H1 (cell line): ENCODE data around the gene OPA3. TPM values are rescaled to one million over a fixed set of nuclear protein-coding genes. Genes with fewer than 3 reads are reported as not detected.

Experiments
- CTCF ChIA-PET: fragments of 300-600 bp; sonication (Branson Sonifier 250); formaldehyde crosslinking; loops from one replicate; lab custom pipeline; 2021; ENCODE audit not compliant: partially characterized antibody; lab: Charles Lee
- POLR2A ChIA-PET: fragments of 300-600 bp; sonication (Branson Sonifier 250); formaldehyde crosslinking; loops from one replicate; lab custom pipeline; 2021; ENCODE audit warnings: inconsistent platforms; ENCODE audit not compliant: partially characterized antibody; lab: Charles Lee
- DNase-seq, 2 experiments: peaks; one replicate each; pipeline versions ENCODE4 v3.0.0 to v3.0.0-alpha.2; 2010 to 2022; ENCODE audit warnings: low spot score in 2 of 2, low read depth in 1 of 2, mixed read lengths in 1 of 2
- FAIRE-seq: peaks from 2 replicates; lab custom pipeline; 2011; peaks lifted over from hg19 to GRCh38; lab: Jason Lieb, UNC
- H2AFZ ChIP-seq: 2 replicates; pipeline ENCODE4 v1.8.1; 2012; ENCODE audit warnings: low read length, inconsistent platforms
- H2AK5ac ChIP-seq: 2 replicates; pipeline ENCODE4 v1.6.1; 2013; ENCODE audit warnings: low read depth, low read length
- H2BK120ac ChIP-seq: replicated peaks from 2 replicates; pipeline ENCODE3; 2013; ENCODE audit warnings: low read depth, low read length, inconsistent platforms
- H2BK12ac ChIP-seq: 2 replicates; pipeline ENCODE4 v1.6.1; 2013; ENCODE audit warnings: low read depth, low read length
- H2BK15ac ChIP-seq: 2 replicates; pipeline ENCODE4 v1.6.1; 2013; ENCODE audit warnings: low read length
- H2BK20ac ChIP-seq: 2 replicates; pipeline ENCODE4 v1.6.1; 2013; ENCODE audit warnings: low read length
- H2BK5ac ChIP-seq: 2 replicates; pipeline ENCODE4 v1.6.1; 2013; ENCODE audit warnings: low read depth, low read length
- H3K14ac ChIP-seq: 2 replicates; pipeline ENCODE4 v1.6.1; 2013; ENCODE audit warnings: inconsistent platforms; ENCODE audit not compliant: insufficient read length
- H3K18ac ChIP-seq: 2 replicates; pipeline ENCODE4 v1.6.1; 2013; ENCODE audit warnings: low read length; ENCODE audit errors: extremely low read depth
- H3K23ac ChIP-seq: 2 replicates; pipeline ENCODE4 v1.6.1; 2013; ENCODE audit warnings: inconsistent platforms; ENCODE audit not compliant: insufficient read length
- H3K23me2 ChIP-seq: 2 replicates; pipeline ENCODE4 v1.6.1; 2013; ENCODE audit warnings: low read depth, low read length
- H3K27ac ChIP-seq: 2 replicates; pipeline ENCODE4 v1.6.1; 2011; ENCODE audit warnings: low read depth, low read length, inconsistent platforms
- H3K27me3 ChIP-seq, 4 experiments: replicated peaks in 1 of 4; 1 replicate in 1 of 4; 2 replicates in 3 of 4; pipeline versions ENCODE4 v1.6.1 to v1.8.1; 2011 to 2013; ENCODE audit warnings: low read length in 3 of 4, mild to moderate bottlenecking in 3 of 4, inconsistent platforms in 2 of 4, mixed read lengths in 2 of 4, moderate library complexity in 1 of 4; ENCODE audit not compliant: control insufficient read depth in 3 of 4, insufficient read depth in 3 of 4; ENCODE audit errors: extremely low read depth in 1 of 4
- H3K36me3 ChIP-seq, 4 experiments: 2 replicates each; pipeline versions ENCODE4 v1.6.1 to v1.8.1; 2011 to 2013; ENCODE audit warnings: mild to moderate bottlenecking in 4 of 4, low read length in 3 of 4, moderate library complexity in 2 of 4, control low read depth in 1 of 4, inconsistent platforms in 1 of 4; ENCODE audit not compliant: insufficient read depth in 4 of 4, control insufficient read depth in 2 of 4
- H3K4ac ChIP-seq: replicated peaks from 2 replicates; pipeline ENCODE3; 2013; ENCODE audit warnings: low read length, low read depth, mixed read lengths, inconsistent platforms; ENCODE audit not compliant: insufficient read length
- H3K4me1 ChIP-seq, 4 experiments: replicated peaks in 1 of 4; 1 replicate in 1 of 4; 2 replicates in 3 of 4; pipeline versions ENCODE4 v1.6.1 to v1.8.1; 2011 to 2013; ENCODE audit warnings: low read length in 3 of 4, inconsistent platforms in 2 of 4, mixed read lengths in 1 of 4; ENCODE audit not compliant: insufficient read depth in 4 of 4, control insufficient read depth in 3 of 4
- H3K4me2 ChIP-seq, 2 experiments: 2 replicates each; pipeline versions ENCODE4 v1.6.1 to v1.8.1; 2011 to 2013; ENCODE audit warnings: low read depth in 2 of 2, low read length in 2 of 2, control low read depth in 1 of 2, inconsistent platforms in 1 of 2, mild to moderate bottlenecking in 1 of 2; ENCODE audit not compliant: insufficient read depth in 1 of 2
- H3K4me3 ChIP-seq, 4 experiments: fragments of 200-600, 300-600 bp in 1 of 4; sonication (generic), shearing (Covaris generic), sonication (Bioruptor Twin) in 1 of 4; 2 replicates each; pipeline versions ENCODE4 v1.5.1 to v1.8.1; 2011 to 2016; ENCODE audit warnings: low read length in 4 of 4, low read depth in 3 of 4, control low read depth in 2 of 4, inconsistent platforms in 2 of 4, mild to moderate bottlenecking in 2 of 4, mixed read lengths in 1 of 4, moderate library complexity in 1 of 4; ENCODE audit not compliant: insufficient read depth in 2 of 4; ENCODE audit errors: extremely low read depth in 1 of 4
- H3K56ac ChIP-seq: replicated peaks from 2 replicates; pipeline ENCODE3; 2013; ENCODE audit warnings: low read depth, mild to moderate bottlenecking, mixed read lengths, low read length, inconsistent platforms; ENCODE audit not compliant: insufficient read length
- H3K79me1 ChIP-seq: 2 replicates; pipeline ENCODE4 v1.6.1; 2013; ENCODE audit warnings: low read depth, low read length, control low read depth
- H3K79me2 ChIP-seq, 2 experiments: 2 replicates each; pipeline versions ENCODE4 v1.6.1 to v1.8.1; 2012 to 2013; ENCODE audit warnings: low read length in 2 of 2, mild to moderate bottlenecking in 2 of 2, inconsistent platforms in 1 of 2; ENCODE audit not compliant: insufficient read depth in 2 of 2, control insufficient read depth in 1 of 2
- H3K9ac ChIP-seq, 4 experiments: replicated peaks in 1 of 4; 1 replicate in 1 of 4; 2 replicates in 3 of 4; pipeline versions ENCODE4 v1.6.1 to v1.8.1; 2011 to 2013; ENCODE audit warnings: low read depth in 3 of 4, low read length in 3 of 4, control low read depth in 2 of 4, mild to moderate bottlenecking in 2 of 4, moderate library complexity in 2 of 4, inconsistent platforms in 1 of 4; ENCODE audit errors: extremely low read depth in 1 of 4
- H3K9me3 ChIP-seq, 2 experiments: 2 replicates each; pipeline versions ENCODE4 v1.6.1 to v1.8.1; 2012 to 2013; ENCODE audit warnings: mild to moderate bottlenecking in 2 of 2, moderate library complexity in 2 of 2, control low read depth in 1 of 2, inconsistent platforms in 1 of 2, low read depth in 1 of 2, low read length in 1 of 2, mixed read lengths in 1 of 2; ENCODE audit not compliant: insufficient read depth in 2 of 2
- H4K20me1 ChIP-seq, 2 experiments: replicated peaks in 1 of 2; 2 replicates each; pipeline versions ENCODE3 to v1.8.1; 2011 to 2013; ENCODE audit warnings: inconsistent platforms in 2 of 2, low read length in 2 of 2, mild to moderate bottlenecking in 1 of 2; ENCODE audit not compliant: insufficient read depth in 2 of 2, control insufficient read depth in 1 of 2
- H4K5ac ChIP-seq: 2 replicates; pipeline ENCODE4 v1.6.1; 2013; ENCODE audit warnings: low read length, low read depth, mixed read lengths, inconsistent platforms; ENCODE audit not compliant: insufficient read length
- H4K8ac ChIP-seq: 2 replicates; pipeline ENCODE4 v1.8.0; 2013; ENCODE audit warnings: mild to moderate bottlenecking, moderate library complexity, low read length, inconsistent platforms; ENCODE audit not compliant: insufficient read depth; ENCODE audit errors: extremely low read depth
- H4K91ac ChIP-seq: replicated peaks from 2 replicates; pipeline ENCODE3; 2013; ENCODE audit warnings: low read length, mixed read lengths, inconsistent platforms; ENCODE audit not compliant: insufficient read length
- ATF3 ChIP-seq: IDR thresholded peaks from 2 replicates; pipeline ENCODE4 v1.6.1; 2011; ENCODE audit warnings: low read depth, mild to moderate bottlenecking, low read length; ENCODE audit not compliant: insufficient read depth
- BCL11A ChIP-seq, 2 experiments: IDR thresholded peaks; one replicate each; pipeline ENCODE4 v1.6.1; 2011; ENCODE audit warnings: low read depth in 2 of 2, low read length in 2 of 2, mild to moderate bottlenecking in 2 of 2
- EZH2 ChIP-seq: fragments of 200-600 bp; sonication (generic); IDR thresholded peaks from 2 replicates; pipeline ENCODE4 v1.7.1; 2012; ENCODE audit warnings: low read depth, mild to moderate bottlenecking, moderate library complexity, low read length, inconsistent platforms; ENCODE audit not compliant: severe bottlenecking
- HDAC6 ChIP-seq: IDR thresholded peaks from one replicate; pipeline ENCODE4 v1.7.1; 2012; ENCODE audit warnings: low read depth, mild to moderate bottlenecking, inconsistent platforms, low read length, moderate library complexity
- PHF8 ChIP-seq: fragments of 200-600 bp; sonication (generic); conservative IDR thresholded peaks from 2 replicates; pipeline ENCODE4 v1.7.1; 2012; ENCODE audit warnings: low read depth, mild to moderate bottlenecking, inconsistent platforms, low read length, moderate library complexity
- RBBP5 ChIP-seq: IDR thresholded peaks from 2 replicates; pipeline ENCODE4 v1.7.1; 2012; ENCODE audit warnings: low read depth, mild to moderate bottlenecking, inconsistent platforms, low read length, moderate library complexity, borderline replicate concordance
- SAP30 ChIP-seq: fragments of 300-600 bp; sonication (generic); IDR thresholded peaks from 2 replicates; pipeline ENCODE4 v1.7.1; 2012; ENCODE audit warnings: low read length, moderate library complexity, mild to moderate bottlenecking, inconsistent platforms; ENCODE audit not compliant: insufficient read depth, insufficient replicate concordance
- SP1 ChIP-seq: IDR thresholded peaks from 2 replicates; pipeline ENCODE4 v1.6.1; 2011; ENCODE audit warnings: low read depth, low read length
- SUZ12 ChIP-seq: fragments of 200-600 bp; sonication (generic); IDR thresholded peaks from 2 replicates; pipeline ENCODE4 v1.6.1; 2012; ENCODE audit warnings: mild to moderate bottlenecking, inconsistent platforms, low read length, moderate library complexity, mixed read lengths
- TAF1 ChIP-seq: IDR thresholded peaks from 2 replicates; pipeline ENCODE4 v1.6.1; 2011; ENCODE audit warnings: mild to moderate bottlenecking, low read depth, low read length
- WGBS, 2 experiments: shearing (Covaris generic) in 1 of 2; methylation state at CpG; one replicate each; pipeline versions ENCODE4 v1.1.6 to v1.1.7; 2013 to 2015; ENCODE audit warnings: low lambda C conversion rate in 2 of 2, mixed read lengths in 2 of 2, inconsistent platforms in 1 of 2, low coverage in 1 of 2, missing lambda C conversion rate in 1 of 2; ENCODE audit not compliant: insufficient replicate concordance in 2 of 2, insufficient coverage in 1 of 2, insufficient read length in 1 of 2; ENCODE audit errors: extremely low coverage in 1 of 2, missing lambda C conversion rate in 1 of 2; 5-methylcytosine and 5-hydroxymethylcytosine counted together
- polyA plus RNA-seq, 7 experiments: library from polyadenylated mRNA; depleted of rRNA in 3 of 7; stranded (reverse) in 5 of 7; unstranded in 2 of 7; fragments of >200 nt in 5 of 7; fragments of 200-250 nt in 2 of 7; gene quantifications; 1 replicate in 5 of 7; 2 replicates in 1 of 7; 4 replicates in 1 of 7; pipeline versions ENCODE4 v1.2.1 to v1.2.3, GENCODE V29; 2011 to 2013; ENCODE audit warnings: missing spikeins in 2 of 7, mixed read lengths in 2 of 7
- total RNA-seq: library from RNA; stranded (reverse); fragmentation: NEBNext Ultra II Directional; extraction: Animal tissue kit (Norgen Biotek cat#: 25700); gene quantifications from 2 replicates; pipeline ENCODE4 v1.2.1, GENCODE V29; 2021

OPA3 gene
- total and polyA plus RNA-seq, 2 of the 8 experiments (the other 6 are each of a cell fraction or from before 2014, with no cell fraction given) = 12.5 to 14.5 TPM

DNA sequence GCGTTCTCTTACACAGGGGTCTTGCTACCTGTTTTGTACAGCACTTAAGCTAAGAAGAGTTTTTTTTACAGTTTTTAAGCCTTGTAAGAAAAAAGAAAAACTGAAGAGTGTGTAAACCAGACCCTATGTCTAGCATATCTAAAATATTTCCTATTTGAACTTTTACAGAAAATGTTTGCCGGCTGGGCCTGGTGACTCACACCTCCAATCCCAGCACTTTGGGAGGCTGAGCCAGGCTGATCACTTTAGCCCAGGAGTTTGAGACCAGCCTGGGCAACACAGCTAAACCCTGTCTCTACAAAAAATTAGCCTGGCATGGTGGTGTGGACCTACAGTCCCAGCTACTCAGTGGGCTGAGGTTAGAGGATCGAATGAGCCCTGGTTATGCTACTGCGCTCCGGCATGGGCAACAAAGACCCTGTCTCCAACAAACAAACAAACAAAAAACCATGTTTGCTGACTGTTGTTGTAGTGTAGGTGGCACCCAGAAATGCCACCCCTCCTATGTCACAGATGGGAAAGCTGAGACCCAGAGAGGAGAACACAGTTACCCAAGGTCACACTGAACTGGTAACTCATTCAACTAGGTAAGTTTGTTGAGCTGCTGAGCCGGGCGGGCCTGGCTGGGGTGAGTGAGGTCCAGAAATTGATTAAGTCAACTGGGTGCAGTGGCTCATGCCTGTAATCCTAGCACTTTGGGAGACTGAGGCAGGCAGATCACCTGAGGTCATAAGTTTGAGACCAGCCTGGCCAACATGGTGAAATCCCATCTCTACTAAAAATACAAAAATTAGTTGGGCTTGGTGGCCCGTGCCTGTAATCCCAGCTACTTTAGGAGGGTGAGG is 79.2 kb downstream of the OPA3 start:
- Histone ChIP-seq H3K4ac (no peak overlapping the region), H3K4me3 (no peak overlapping the region), H4K20me1 (peaks cover 0 to 3% of the 10 kb centered on the region in 2 experiments), H3K23ac (no peak overlapping the region), H2BK12ac (0 out of 2 replicates have a peak overlapping the region, but pooled peaks have one; percentile 45), H4K8ac (no peak overlapping the region), H3K4me1 (peaks cover 8 to 18% (median 14%) of the 10 kb centered on the region in 4 experiments), H3K9ac (no peak overlapping the region), H3K9me3 (no peaks in the 10 kb centered on the region), H2AFZ (no peak overlapping the region), H2BK15ac (no peak overlapping the region), H3K23me2 (peaks cover 10% of the 10 kb centered on the region; the same call in 1 of the 2 replicates), H3K79me2 (peaks cover 9 to 24% of the 10 kb centered on the region in 2 experiments), H3K79me1 (0 out of 2 replicates have a peak, but pooled peaks cover 2% of the 10 kb centered on the region), H3K18ac (no peak overlapping the region), H3K27ac (no peak overlapping the region), H3K27me3 (no peaks in the 10 kb centered on the region), H2BK120ac (no peak overlapping the region), H4K91ac (no peak overlapping the region), H2AK5ac (0 out of 2 replicates have a peak overlapping the region, but pooled peaks have one; percentile 56), H3K4me2 (peak overlapping the region in 1 of 2 experiments; percentile 56; a peak in 1 of 4 replicates), H2BK5ac (no peak overlapping the region), H3K56ac (no peak overlapping the region), H3K14ac (no peak overlapping the region), H2BK20ac (no peak overlapping the region), H3K36me3 (no peaks in the 10 kb centered on the region), H4K5ac (no peak overlapping the region)
- POLR2A ChIA-PET = interaction anchor here (0.8 to 2.3 kb wide), 4 partner anchors 8 to 75 kb away, joined by 3 to 12 read pairs (median 3); partner anchors contain the start of gene FOSB
- FAIRE-seq (no peak), DNase-seq (no peak)
- CTCF ChIA-PET = interaction anchor here (0.7 to 2.8 kb wide), 7 partner anchors 11 to 138 kb away, joined by 3 to 12 read pairs (median 5); no protein-coding TSS in a partner anchor
- 93% methylated on average over 8 of the region's 8 CpGs; no CpG with 5 or more reads in 1 of the 2 experiments for WGBS, 2 experiments
- TF ChIP-seq HDAC6 (no peak), SUZ12 (no peak), EZH2 (no peak), SP1 (no peak), RBBP5 (no peak), TAF1 (no peak), PHF8 (no peak), ATF3 (no peak), SAP30 (no peak), BCL11A (IDR thresholded peaks at IDR 0.05; ENCODE audit: low read depth in 2 of 2, low read length in 2 of 2) (no peak)
